ENCODE measurements around the gene HBQ1.
"Not testable (repeated sequence)": the region's sequence is repeated elsewhere in the genome, so short reads cannot be mapped to it uniquely, and the experiment has no call there.

Gene HBQ1

DNA sequence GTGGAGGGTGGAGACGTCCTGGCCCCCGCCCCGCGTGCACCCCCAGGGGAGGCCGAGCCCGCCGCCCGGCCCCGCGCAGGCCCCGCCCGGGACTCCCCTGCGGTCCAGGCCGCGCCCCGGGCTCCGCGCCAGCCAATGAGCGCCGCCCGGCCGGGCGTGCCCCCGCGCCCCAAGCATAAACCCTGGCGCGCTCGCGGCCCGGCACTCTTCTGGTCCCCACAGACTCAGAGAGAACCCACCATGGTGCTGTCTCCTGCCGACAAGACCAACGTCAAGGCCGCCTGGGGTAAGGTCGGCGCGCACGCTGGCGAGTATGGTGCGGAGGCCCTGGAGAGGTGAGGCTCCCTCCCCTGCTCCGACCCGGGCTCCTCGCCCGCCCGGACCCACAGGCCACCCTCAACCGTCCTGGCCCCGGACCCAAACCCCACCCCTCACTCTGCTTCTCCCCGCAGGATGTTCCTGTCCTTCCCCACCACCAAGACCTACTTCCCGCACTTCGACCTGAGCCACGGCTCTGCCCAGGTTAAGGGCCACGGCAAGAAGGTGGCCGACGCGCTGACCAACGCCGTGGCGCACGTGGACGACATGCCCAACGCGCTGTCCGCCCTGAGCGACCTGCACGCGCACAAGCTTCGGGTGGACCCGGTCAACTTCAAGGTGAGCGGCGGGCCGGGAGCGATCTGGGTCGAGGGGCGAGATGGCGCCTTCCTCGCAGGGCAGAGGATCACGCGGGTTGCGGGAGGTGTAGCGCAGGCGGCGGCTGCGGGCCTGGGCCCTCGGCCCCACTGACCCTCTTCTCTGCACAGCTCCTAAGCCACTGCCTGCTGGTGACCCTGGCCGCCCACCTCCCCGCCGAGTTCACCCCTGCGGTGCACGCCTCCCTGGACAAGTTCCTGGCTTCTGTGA lies 3.5 kb upstream of the HBQ1 start, which contains the start of gene HBA1:
Gene HBA1 (plus strand): TSS at position 204 of the 906 bp plus-strand sequence. CDS start 37 bp downstream, at position 241.
- DNase-seq = not testable (repeated sequence)

DNA sequence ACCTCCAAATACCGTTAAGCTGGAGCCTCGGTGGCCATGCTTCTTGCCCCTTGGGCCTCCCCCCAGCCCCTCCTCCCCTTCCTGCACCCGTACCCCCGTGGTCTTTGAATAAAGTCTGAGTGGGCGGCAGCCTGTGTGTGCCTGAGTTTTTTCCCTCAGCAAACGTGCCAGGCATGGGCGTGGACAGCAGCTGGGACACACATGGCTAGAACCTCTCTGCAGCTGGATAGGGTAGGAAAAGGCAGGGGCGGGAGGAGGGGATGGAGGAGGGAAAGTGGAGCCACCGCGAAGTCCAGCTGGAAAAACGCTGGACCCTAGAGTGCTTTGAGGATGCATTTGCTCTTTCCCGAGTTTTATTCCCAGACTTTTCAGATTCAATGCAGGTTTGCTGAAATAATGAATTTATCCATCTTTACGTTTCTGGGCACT lies 2.9 kb upstream of the HBQ1 start:
- DNase-seq = peak; percentile 99

DNA sequence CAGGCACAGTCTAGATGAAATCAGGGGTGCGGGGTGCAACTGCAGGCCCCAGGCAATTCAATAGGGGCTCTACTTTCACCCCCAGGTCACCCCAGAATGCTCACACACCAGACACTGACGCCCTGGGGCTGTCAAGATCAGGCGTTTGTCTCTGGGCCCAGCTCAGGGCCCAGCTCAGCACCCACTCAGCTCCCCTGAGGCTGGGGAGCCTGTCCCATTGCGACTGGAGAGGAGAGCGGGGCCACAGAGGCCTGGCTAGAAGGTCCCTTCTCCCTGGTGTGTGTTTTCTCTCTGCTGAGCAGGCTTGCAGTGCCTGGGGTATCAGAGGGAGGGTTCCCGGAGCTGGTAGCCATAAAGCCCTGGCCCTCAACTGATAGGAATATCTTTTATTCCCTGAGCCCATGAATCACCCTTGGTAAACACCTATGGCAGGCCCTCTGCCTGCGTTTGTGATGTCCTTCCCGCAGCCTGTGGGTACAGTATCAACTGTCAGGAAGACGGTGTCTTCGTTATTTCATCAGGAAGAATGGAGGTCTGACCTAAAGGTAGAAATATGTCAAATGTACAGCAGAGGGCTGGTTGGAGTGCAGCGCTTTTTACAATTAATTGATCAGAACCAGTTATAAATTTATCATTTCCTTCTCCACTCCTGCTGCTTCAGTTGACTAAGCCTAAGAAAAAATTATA lies 2.1 kb upstream of the HBQ1 start:
- DNase-seq = no peak

DNA sequence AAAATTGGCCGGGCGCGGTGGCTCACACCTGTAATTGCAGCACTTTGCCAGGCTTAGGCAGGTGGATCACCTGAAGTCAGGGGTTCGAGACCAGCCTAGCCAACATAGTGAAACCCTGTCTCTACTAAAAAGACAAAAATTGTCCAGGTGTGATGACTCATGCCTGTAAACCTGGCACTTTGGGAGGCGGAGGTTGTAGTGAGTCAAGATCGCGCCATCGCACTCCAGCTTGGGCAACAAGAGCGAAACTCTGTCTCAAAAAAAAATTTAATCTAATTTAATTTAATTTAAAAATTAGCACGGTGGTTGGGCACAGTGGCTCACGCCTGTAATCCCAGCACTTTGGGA lies 1.6 kb upstream of the HBQ1 start:
- no peak for DNase-seq

DNA sequence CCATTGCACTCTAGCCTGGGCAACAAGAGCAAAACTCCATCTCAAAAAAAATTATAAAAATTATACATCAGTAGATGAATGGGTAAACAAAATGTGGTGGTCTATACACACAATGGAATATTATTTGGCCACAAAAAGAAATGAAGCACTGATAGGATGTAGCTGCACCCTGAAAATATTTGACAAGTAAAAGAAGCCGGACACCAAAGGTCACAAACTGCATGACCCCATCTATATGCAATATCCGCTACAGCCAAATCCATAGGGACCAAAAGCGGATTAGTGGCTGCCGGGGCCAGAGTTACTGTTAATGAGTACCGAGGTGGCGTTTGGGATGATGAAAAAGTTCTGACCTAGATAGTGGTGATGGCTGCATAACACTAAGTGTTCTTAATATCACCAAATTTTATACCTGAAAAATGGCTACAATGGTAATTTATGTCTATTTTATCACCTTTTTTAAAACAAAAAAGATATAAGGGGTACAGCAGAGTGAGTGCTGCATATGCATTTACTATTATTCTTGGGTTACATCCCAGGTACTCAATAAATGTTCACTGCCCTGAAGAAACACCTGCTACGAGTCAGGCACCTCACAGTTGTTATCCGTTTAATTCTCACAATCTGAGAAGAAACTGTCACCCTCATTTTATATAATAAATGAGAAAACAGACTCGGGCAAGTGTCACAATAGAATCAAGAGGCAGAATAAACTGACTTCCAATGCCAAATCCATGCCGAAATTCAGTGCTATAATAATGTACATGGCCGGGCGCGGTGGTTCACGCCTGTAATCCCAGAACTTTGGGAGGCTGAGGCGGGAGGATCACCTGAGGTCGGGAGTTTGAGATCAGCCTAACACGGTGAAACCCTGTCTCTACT lies 807 bp upstream of the HBQ1 start:
- no peak for DNase-seq

DNA sequence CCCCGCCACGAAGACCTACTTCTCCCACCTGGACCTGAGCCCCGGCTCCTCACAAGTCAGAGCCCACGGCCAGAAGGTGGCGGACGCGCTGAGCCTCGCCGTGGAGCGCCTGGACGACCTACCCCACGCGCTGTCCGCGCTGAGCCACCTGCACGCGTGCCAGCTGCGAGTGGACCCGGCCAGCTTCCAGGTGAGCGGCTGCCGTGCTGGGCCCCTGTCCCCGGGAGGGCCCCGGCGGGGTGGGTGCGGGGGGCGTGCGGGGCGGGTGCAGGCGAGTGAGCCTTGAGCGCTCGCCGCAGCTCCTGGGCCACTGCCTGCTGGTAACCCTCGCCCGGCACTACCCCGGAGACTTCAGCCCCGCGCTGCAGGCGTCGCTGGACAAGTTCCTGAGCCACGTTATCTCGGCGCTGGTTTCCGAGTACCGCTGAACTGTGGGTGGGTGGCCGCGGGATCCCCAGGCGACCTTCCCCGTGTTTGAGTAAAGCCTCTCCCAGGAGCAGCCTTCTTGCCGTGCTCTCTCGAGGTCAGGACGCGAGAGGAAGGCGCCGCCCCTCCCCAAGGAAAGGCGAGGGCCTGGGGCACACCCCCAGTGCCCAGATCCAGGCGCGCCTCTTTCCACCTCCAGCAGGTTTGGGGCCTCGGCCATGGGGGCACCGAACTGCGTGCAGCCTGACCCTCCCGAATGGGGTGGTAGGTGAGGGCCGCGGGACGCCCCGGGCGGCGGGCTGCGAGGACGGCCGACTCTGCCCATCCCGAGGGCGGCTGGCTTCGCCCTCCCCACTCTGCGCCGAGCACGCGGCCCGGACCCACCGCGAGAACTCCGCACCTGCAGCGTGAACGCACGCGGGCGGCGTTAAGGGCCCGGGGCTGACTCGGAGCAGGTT lies 664 bp downstream of the HBQ1 start:
- peak; percentile 41 for DNase-seq

DNA sequence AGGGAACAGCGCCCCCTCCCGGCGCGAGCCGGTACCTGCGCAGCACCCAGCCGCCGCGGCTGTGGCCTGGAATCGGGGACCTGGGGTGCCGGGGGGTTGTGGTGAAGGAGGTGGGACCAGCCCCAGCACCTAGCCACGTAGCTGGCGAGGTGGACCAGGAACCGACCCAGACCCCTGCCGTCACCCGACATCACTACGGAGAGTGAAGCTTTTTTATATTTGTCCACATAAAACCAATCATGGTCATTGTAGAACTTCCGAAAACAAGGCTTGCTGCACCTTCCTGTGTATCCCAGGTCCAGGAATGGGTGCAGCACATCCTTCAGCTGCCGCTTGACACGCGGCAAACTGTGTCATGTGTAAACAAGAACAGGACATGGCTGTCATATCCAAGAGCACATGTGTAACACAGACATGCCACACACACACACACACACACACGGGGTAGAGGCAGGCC lies 1.3 kb downstream of the HBQ1 start:
- DNase-seq = no peak

DNA sequence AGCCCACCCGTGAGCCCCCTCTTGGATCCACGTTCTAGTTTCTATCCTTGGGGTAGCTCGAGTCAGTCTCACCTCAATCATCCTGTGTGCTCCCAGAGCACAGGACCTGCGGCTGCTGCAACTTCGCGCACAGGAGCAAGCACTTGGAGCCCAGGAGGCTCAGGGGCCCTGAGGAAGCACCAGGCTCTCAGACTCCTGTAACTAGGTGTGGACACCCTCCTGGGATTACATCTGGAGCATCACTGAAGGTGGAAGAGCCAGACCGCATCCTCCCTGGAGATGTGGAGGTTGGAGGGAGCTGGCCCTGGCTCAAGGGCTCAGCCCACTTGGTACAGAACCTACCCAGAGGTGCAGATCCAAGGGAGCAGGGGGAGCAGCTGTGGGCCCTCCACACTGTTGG lies 2.7 kb downstream of the HBQ1 start:
- no peak for DNase-seq

DNA sequence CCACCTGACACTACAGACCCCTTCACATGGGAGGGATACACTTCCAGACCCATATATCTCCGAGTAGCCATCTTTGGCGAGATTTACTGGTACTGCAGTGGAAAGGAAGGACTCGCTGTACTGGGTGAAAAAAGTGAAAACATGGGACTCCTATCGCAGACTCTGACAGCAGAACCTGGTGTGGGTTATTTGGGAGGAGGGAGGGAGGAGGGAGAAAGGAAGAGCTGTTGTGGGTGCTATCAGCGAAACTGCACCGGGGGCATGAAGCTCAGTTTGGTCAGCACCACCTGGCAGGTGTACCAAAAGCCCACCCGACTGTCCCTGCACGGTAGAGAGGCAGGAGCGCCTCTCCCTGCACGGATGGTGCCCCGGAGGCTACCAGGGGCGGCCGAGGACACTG lies 5.0 kb downstream of the HBQ1 start:
- DNase-seq = no peak

DNA sequence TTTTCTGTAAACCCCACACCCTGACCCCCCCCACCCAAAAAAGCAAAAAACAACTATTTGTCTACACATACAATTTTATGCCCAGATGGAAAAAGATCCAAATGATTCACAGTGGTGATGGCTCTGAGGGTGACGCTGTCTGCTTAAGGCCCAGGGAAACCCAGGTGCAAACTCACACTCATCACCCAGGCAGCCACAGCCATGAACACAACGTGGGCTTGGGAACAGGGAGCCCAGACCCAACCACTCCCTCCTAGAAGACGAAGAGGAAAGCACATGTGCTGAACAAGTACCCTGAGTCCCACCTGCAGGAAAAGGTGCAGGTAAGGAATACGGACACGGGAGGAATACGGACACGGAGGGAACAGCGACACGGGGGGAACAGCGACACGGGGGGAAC lies 5.4 kb downstream of the HBQ1 start:
- no peak for DNase-seq

DNA sequence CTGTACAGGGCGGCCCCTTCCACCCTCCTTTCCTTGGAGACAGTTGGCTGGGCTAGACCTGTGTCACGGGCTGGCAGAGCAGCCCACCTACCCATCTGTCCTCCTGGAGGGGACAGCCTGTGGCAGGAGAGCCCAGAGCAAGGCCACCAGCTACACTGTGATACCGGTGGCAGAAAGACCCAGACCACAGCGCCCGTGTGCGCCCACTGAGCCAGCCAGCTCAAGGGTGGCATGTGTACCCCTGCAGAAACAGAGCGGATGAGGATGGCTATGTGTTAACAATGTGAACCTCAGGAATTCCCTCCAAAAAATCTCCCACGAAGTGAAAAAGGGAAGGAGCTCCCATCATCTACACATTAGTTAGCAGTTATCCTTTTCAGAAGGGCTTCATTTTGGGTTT lies 7.1 kb downstream of the HBQ1 start:
- no peak for DNase-seq

DNA sequence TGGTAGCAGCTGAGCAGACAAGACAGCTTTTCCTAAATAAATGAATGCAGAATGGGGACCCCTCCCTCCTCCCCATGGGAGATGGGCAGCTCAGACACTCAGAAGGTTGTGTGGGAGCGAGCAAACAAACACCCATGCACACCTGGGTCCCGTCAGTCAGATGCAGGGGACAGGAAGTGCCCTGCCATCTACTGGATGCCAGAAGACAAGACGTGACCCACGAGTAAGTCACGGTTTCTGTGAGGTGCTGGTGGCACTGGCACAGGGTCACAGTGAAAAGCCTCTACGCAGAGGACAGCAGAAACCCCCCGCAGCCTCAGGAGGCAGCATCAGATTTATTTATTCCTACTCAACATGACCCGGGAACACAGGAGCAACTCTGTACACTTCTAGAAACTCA lies 8.4 kb downstream of the HBQ1 start:
- DNase-seq = no peak

DNA sequence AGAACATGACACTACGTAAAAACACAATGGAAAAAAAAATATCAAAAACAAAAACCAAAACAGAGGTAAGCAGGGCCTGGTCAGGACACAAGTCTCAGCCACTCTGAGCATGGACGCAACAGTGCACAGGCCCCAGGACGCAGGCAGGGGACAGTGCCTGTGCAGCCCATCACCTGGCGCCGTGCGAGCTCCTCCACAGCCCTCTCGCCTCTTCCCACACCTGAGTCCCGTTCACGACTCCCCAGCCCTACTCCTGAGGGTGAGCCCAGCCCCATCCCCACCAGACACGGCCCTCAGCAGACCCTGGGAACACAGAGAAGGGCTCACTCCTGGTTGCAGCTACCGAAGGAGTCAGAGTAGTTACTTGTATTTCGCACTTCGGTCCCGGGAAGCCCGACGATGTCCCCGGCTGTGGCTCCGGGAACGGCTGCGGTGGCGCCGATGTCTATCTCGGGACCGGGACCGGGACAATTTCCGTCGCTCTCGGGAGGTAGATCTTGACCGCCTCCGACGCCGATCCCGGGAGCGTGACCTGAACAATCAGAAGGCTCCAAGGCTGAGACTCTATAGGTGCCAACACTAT lies 9.4 kb downstream of the HBQ1 start:
- no peak for DNase-seq

DNA sequence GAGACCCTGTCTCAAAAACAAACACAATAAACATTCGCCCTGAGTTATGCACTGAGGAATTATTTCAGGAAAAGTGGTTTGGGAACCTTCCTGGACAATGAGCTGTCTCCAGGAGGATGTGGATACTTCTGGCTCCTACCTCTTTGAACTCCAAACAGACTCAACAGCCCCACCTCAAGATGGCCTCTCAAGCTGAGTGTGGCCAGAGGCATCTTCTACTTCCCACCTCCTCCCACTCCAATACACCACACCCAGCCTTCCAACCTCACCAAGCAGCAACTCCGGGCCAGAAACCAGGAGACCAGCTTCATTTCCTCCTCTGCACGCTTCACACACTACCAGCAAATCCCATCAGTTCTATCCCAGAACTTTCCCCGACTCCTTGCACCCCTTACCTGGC lies 11.6 kb downstream of the HBQ1 start:
- no peak for DNase-seq

DNA sequence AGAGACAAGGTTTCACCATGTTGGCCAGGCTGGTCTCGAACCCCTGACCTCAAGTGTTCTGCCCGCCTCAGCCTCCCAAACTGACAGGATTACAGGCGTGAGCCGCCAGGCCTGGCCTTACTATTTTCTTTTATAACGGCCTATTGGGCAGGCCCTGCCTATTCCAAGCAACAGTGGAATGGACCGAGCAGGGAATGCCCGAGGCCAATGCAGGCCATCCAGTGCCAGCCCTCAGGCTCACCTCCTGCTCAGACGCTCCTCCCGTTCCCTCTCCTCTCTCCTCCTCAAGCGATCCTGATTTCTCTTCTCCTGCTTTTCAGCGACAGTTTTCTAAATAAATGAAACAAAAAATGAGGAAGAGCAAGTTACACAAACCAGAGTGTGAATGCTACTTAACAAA lies 12.4 kb downstream of the HBQ1 start:
- no peak for DNase-seq

DNA sequence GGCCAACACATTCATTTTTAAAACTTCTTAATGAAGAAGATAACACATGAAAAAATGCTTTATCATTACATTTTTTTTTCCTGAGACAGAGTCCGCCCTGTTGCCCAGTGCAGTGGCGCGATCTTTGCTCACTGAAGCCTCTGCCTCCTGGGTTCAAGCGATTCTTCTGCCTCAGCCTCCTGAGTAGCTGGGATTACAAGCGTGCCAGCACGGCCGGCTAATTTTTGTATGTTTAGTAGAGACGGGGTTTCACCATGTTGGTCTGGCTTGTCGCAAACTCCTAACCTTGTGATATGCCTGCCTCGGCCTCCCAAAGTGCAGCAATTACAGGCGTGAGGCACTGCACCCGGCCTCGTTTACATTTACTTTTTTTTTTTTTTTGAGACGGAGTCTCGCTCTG lies 13.2 kb downstream of the HBQ1 start:
- DNase-seq = no peak

DNA sequence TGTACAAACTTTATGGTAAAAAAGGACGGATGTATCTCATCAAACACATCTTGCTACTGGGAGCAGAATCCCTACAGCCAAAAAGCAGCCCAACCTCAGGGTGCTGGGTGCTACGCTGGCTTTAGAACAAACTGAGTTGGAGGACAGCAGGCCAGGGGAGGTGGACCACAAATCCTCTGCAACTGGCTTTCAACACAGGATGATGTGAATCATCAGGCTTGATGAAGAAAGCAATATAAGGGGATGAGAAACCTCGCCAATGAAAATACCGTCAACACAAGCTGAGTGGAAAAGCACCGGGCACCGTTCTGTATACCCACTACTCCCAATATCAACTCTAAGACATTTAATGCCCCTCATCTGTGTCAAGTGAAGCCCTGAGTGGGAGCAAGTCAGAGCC lies 14.3 kb downstream of the HBQ1 start:
- DNase-seq = no peak

DNA sequence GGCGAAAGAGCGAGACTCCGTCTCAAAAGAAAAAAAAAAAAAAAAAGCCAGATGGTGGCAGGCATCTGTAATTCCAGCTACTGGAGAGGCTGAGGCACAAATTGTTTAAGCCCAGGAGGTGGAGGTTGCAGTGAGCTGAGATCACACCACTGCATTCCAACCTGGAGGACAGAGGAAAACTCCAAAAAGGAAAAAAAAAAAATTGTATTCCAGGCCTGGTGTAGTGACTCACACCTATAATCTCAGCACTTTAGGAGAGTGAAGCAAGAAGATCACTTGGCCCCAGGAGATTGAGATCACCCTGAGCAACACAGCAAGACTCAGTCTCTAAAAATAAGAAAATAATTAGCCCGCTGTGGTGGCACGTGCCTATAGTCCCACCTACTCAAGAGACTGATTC lies 20.1 kb downstream of the HBQ1 start:
- DNase-seq = peak; percentile 70

DNA sequence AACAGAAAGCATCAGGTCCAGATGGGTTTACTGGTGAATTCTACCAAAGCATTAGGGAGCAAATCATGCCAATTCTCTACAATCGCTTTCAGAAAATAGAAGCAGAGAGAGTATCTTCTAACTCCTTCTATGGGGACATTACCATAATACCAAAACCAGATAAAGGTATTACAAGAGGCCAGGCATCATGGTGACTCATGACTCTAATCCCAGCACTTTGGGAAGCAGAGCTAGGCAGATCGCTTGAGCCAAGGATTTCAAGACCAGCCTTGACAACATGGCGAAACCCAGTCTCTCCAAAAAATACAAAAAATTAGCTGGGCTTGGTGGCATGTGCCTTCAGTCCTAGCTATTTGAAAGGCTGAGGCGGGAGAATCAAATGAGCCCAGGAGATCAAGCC lies 23.0 kb downstream of the HBQ1 start:
- no peak for DNase-seq

DNA sequence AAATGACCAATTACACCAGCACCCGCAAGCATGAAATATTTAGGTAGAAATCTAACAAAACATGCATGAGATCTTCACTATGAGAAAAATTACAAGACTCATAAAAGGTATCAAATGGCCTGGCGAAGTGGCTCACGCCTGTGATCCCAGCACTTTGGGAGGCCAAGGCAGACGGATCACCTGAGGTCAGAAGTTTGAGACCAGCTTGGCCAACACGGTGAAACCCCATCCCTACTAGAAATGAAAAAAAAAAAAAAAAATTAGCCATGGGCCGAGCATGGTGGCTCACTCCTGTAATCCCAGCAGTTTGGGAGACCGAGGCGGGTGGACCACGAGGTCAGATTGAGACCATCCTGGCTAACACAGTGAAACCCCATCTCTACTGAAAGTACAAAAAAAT lies 23.8 kb downstream of the HBQ1 start:
- DNase-seq = not testable (repeated sequence)

DNA sequence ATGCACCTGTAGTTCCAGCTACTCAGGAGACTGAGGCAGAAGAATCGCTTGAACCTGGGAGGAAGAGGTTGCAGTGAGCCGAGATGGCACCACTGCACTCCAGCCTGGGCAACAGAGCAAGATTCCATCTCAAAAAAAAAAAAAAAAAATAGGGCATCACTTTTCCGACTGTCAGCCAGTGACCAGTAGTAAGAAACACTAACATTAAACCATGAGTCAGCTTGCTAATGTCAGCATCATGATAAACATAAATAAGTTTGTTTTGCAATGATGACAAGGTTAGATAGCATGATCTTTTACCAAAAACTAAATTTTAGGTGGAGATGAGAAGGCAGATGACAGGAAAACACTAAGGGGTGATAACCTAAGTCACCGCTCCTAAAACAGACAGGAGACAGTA lies 29.1 kb downstream of the HBQ1 start:
- not testable (repeated sequence) for DNase-seq

Measured in HCEC 1CT (cell line).